ENCODE measurements around the gene SYCP2. TPM values are rescaled to one million over a fixed set of nuclear protein-coding genes. Genes with fewer than 3 reads are reported as not detected.
A peak's percentile ranks its signal among the peaks of the same experiment; 100 is the strongest.

SYCP2 gene
- total RNA-seq, 4 donors from 2014 or later, result 1.8 to 5.0 (median 4.4) TPM

DNA sequence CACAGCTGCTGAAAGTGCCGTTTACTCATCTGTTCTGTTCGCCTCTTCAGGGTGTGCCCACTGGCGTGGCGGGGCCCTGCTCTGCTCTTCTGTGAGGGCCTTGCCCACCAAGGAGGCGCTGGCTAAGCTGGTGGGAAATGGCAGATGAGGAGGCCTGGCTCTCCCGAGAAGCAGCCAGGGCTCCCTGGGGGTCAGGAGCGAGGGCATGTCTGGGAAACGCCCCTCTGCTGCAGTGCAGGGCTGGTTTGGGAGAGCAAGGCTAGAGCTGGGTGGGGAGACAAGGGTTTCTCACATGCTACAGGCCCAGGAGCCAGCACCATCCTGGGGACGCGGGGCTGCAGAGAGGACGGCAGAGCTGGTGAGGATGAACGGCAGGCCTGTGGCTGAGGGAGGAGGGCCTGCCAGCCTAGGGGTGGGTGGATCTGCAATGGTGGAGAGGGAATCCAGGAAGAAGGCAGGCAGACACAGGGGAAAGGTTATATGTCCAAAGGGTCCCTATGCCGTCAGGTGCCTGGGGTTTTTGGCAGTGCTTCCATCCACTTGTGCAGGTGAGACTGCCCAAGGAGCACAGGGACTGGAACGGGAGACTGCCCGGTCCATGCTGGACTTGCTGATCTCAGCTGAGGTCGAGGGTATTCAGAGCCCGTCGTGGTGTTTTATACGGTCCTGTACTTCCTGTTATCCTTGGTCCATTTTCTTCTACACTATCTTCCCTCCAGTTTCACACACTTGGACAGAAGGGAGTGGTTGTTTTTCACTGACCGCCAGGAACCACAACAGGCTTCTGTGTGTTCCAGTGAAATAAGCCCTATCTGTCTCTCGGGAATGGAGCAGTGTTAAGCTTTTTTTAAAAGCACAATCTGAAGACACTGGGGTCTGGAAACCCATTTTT is 119.2 kb downstream of the SYCP2 start:
- WGBS, result 81% methylated on average over 19 of the region's 21 CpGs
- Histone ChIP-seq H3K27me3 (peaks cover 13% of the 10 kb centered on the region), H3K27ac (no peak overlapping the region), H3K9me3 (no peaks in the 10 kb centered on the region), H3K36me3 (no peaks in the 10 kb centered on the region), H3K4me3 (no peak overlapping the region), H3K4me1 (no peaks in the 10 kb centered on the region)
- TF ChIP-seq, protein P1, sequence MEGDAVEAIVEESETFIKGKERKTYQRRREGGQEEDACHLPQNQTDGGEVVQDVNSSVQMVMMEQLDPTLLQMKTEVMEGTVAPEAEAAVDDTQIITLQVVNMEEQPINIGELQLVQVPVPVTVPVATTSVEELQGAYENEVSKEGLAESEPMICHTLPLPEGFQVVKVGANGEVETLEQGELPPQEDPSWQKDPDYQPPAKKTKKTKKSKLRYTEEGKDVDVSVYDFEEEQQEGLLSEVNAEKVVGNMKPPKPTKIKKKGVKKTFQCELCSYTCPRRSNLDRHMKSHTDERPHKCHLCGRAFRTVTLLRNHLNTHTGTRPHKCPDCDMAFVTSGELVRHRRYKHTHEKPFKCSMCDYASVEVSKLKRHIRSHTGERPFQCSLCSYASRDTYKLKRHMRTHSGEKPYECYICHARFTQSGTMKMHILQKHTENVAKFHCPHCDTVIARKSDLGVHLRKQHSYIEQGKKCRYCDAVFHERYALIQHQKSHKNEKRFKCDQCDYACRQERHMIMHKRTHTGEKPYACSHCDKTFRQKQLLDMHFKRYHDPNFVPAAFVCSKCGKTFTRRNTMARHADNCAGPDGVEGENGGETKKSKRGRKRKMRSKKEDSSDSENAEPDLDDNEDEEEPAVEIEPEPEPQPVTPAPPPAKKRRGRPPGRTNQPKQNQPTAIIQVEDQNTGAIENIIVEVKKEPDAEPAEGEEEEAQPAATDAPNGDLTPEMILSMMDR (IDR thresholded peaks at IDR 0.05), result no peak
- TF ChIP-seq POLR2A (IDR thresholded peaks at IDR 0.05) (no peak), EP300 (IDR thresholded peaks at IDR 0.05) (no peak), POLR2AphosphoS5 (IDR thresholded peaks at IDR 0.05) (no peak)
- peak in 1 of 2 donors; percentile 38 for DNase-seq (ENCODE audit: low spot score in 2 of 2)

Other genes with a start within 250 kb of the SYCP2 start
- 10 to 100 TPM in 3 of 4 donors, 1 to 10 TPM in 1; 7.3 to 16.9 (median 12.8) TPM for gene PPP1R3D, start 6.7 kb upstream of the SYCP2 start, total RNA-seq
- gene FAM217B, start 6.8 kb upstream of the SYCP2 start, total RNA-seq, result 10 to 100 TPM in 1 of 4 donors, 1 to 10 TPM in 3; 2.8 to 12.9 (median 6.0) TPM
- 1 to 10 TPM; 1.4 to 2.2 (median 2.0) TPM for gene CDH26, start 24.8 kb upstream of the SYCP2 start, total RNA-seq